Measurements from ENCODE around the gene PPAN.

PPAN gene

DNA sequence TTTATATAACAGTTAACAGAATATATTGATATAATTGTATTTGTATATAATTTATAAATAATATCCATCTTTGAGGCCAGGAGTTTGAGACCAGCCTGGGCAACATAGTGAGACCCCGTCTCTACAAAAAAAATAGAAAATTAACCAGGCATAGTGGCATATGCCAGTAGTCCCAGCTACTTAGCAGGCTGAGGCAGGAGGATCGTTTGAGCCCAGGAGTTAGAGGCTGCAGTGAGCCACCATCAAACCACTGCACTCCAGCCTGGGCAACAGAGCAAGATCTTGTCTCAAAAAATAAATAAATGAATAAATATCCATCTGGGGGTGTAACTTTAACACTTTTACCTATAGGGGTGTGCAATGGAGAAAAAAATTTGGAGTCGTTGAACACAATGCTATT is 21.4 kb upstream of the PPAN start:
- Histone ChIP-seq H3K36me3 (ENCODE audit: control insufficient read depth, insufficient read depth, low read length) (peaks cover 3% of the 10 kb centered on the region; the same call in 1 of the 2 replicates), H3K27me3 (ENCODE audit: control insufficient read depth, insufficient read depth, low read length) (peaks cover 39% of the 10 kb centered on the region; the same call in 1 of the 2 replicates), H3K27ac (ENCODE audit: low read depth, low read length) (no peak overlapping the region), H3K4me1 (ENCODE audit: control insufficient read depth, insufficient read depth, low read length) (no peaks in the 10 kb centered on the region), H3K9ac (ENCODE audit: low read length) (no peak overlapping the region), H3K9me3 (ENCODE audit: control insufficient read depth, insufficient read depth, low read depth, low read length) (no peaks in the 10 kb centered on the region), H3K4me3 (ENCODE audit: low read depth, low read length) (no peak overlapping the region)

DNA sequence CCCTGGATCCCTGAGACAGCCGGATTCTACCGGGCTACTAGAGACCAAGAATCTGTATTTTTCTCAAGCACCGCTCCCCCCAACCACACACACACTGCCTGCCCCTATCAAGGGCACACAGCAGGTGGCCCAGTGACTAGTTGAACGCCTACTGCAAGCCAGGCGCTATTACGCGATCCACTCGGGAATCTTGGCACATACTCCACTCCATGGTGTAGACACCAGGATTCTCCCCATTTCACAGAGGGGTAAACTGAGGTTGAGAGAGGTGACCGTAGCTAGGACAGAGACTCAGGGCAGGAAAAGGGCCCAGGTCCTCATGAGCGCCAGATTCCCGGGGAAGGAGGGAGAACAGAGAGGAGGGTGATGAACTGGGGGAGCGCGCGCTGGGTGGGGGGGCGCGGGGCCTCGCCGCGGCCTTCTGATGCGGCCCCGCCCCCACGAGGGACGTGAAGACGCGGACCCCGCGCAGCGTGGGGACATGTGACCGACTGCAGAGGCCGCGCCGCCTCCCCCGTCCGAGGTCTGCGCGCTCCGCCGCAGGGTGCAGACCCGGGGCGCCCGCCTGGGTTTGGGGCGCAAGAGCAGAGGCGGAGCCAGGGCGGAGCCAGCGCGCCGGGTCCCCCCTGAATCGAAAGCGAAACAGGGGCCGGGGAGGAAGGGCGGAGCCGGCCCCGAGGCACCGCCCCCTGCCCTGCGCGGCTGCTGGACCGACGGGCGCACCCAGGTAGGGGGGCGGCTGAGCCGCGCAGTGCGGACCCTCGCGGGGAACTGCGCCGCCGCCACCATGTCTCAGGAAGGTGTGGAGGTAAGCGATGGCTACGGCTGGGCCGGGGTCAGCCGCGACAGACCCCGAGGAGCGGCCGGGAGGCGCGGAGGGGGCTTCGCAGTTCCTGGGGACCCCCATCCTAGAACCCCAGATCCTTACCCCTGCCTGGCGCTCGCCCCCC is 20.2 kb upstream of the PPAN start, which contains the start of gene SHFL:
Gene SHFL, plus strand, starts transcription at position 677 of the 950 bp plus-strand sequence. Its CDS starts 111 bp downstream, at position 788.
- Histone ChIP-seq H3K27ac (ENCODE audit: low read depth, low read length) (no peak within 1 kb of the TSS), H3K9ac (ENCODE audit: low read length) (peak within 1 kb of the TSS; percentile 50), H3K4me3 (ENCODE audit: low read depth, low read length) (peak within 1 kb of the TSS; percentile 94)

DNA sequence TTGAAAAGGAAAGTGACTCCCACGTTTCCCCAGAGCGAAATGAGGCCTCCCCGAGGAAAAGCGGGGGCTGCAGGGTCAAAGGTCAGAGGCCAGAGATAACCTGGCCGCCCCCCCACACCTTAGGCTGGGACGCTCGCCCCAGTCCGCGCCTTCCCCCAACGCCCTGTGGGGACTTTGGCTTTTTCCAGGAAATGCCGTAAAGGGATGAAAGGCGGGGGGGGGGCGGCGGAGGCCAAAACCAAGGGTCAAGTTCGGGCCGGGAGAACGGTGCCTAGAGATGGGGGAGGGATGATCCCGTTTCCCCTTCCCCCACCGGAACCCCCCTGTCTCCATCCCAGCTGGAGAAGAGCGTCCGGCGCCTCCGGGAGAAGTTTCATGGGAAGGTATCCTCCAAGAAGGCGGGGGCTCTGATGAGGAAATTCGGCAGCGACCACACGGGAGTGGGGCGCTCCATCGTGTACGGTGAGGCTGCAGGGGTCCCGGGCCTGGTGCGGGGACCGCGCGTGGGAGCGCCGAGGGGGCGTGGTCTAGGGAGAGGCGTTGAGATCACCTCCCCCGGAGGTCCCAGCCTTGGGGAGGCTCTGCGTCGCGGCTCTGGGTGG is 19.5 kb upstream of the PPAN start:
- Histone ChIP-seq H3K27ac (ENCODE audit: low read depth, low read length) (no peak overlapping the region), H3K4me1 (ENCODE audit: control insufficient read depth, insufficient read depth, low read length) (no peaks in the 10 kb centered on the region), H3K9ac (ENCODE audit: low read length) (peak overlapping the region; percentile 50), H3K36me3 (ENCODE audit: control insufficient read depth, insufficient read depth, low read length) (peaks cover 3% of the 10 kb centered on the region; the same call in 1 of the 2 replicates), H3K4me3 (ENCODE audit: low read depth, low read length) (peak overlapping the region; percentile 94), H3K9me3 (ENCODE audit: control insufficient read depth, insufficient read depth, low read depth, low read length) (no peaks in the 10 kb centered on the region), H3K27me3 (ENCODE audit: control insufficient read depth, insufficient read depth, low read length) (peaks cover 39% of the 10 kb centered on the region; the same call in 1 of the 2 replicates)

More for the DNA sequence above, 20.2 kb upstream of the PPAN start, which contains the start of gene SHFL:
- peaks cover 3% of the 10 kb centered on the region; the same call in 1 of the 2 replicates for H3K36me3 ChIP-seq (ENCODE audit: control insufficient read depth, insufficient read depth, low read length)
- H3K4me1 ChIP-seq (ENCODE audit: control insufficient read depth, insufficient read depth, low read length): no peaks in the 10 kb centered on the region
- H3K9me3 ChIP-seq (ENCODE audit: control insufficient read depth, insufficient read depth, low read depth, low read length): no peaks in the 10 kb centered on the region
- H3K27me3 ChIP-seq (ENCODE audit: control insufficient read depth, insufficient read depth, low read length): peaks cover 39% of the 10 kb centered on the region; the same call in 1 of the 2 replicates

DNA sequence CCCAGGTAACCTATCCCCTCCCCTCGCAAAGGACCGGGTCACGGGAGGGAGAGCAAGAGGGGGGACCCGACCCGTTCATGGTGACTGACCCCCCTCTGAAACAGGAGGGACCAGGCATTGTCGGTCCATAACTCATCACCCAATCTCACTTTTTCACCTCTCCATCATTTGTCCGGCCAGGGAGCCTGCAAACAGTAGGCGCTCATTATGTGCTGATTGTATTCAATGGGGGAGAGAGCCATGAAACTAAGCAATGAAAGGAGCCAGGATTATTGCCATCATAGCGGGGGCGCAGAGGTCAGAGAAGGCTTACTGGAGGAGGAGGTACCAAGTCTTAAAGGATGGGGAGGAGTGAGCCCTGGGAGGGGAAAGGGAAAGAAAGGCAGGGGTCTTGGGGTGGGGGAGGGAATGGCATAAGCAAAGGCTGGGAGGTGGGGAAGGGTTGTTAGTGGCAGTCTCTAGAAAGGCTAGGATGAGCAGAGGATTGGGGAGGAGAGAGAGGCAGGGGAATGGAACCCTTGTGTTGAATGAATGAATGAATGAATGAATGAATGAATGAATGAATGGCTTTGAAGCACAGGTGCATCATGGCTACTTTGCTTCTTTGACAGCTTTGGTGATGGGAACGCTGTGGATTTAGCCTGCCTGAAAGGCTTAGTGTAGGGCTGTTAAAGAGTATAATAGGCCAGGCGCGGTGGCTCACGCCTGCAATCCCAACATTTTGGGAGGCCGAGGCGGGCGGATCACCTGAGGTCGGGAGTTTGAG is 18.7 kb upstream of the PPAN start:
- H3K9ac ChIP-seq (ENCODE audit: low read length): no peak overlapping the region
- peaks cover 39% of the 10 kb centered on the region; the same call in 1 of the 2 replicates for H3K27me3 ChIP-seq (ENCODE audit: control insufficient read depth, insufficient read depth, low read length)
- peak overlapping the region; percentile 94 for H3K4me3 ChIP-seq (ENCODE audit: low read depth, low read length)
- H3K9me3 ChIP-seq (ENCODE audit: control insufficient read depth, insufficient read depth, low read depth, low read length): no peaks in the 10 kb centered on the region
- no peak overlapping the region for H3K27ac ChIP-seq (ENCODE audit: low read depth, low read length)
- no peaks in the 10 kb centered on the region for H3K4me1 ChIP-seq (ENCODE audit: control insufficient read depth, insufficient read depth, low read length)
- peaks cover 6% of the 10 kb centered on the region; the same call in 1 of the 2 replicates for H3K36me3 ChIP-seq (ENCODE audit: control insufficient read depth, insufficient read depth, low read length)

DNA sequence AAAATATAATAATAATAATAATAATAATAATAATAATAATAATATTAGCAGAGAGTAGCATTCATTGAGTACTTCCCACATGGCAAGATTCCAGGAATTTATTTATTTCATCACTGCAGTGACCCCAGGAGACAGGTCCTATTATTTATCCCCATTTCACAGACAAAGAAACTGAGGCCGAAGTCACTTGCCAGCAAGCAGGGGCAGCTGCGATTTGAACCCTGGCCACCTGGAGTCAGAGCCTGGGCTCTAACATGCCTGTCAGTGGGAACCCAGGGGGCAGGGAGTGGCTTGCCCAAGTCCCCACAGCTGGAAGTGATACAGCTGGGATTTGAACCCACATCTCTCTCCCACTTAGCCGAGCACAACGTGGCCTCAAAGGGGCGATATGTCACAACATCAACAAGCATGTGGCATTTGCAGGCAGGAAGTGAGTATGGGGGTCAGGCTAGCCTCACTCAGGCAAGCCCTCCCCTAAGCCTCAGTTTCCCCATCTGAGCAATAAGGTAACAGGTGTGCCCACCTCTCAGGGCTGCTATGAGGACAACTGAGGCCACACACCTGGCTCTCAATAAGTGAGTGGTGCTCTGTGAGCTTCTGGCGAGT is 17.1 kb upstream of the PPAN start:
- Histone ChIP-seq H3K4me1 (ENCODE audit: control insufficient read depth, insufficient read depth, low read length) (no peaks in the 10 kb centered on the region), H3K36me3 (ENCODE audit: control insufficient read depth, insufficient read depth, low read length) (peaks cover 7% of the 10 kb centered on the region; the same call in 1 of the 2 replicates), H3K27ac (ENCODE audit: low read depth, low read length) (no peak overlapping the region)

DNA sequence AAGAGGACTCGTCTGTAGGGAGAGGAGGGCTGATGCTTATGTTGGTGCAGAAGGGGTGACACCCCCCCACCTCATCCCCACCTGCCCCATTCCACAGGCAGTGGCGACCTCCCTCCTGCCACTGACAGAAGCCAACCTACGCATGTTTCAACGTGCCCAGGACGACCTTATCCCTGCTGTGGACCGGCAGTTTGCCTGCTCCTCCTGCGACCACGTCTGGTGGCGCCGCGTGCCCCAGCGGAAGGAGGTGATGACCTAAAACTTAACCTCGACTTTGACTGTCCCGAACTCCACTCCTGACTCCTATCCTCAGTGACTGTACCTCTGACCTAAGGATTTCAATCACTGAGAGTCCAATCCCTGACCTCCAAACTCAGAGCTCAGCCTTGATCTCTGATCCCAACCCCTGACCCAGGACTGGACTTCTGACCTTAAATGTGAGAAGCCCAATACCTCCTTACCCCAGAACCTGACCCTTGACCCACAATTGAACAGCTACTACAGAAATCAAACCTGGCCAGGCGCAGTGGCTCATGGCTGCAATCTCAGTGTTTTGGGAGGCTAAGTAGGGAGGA is 16.3 kb upstream of the PPAN start:
- Histone ChIP-seq H3K4me1 (ENCODE audit: control insufficient read depth, insufficient read depth, low read length) (no peaks in the 10 kb centered on the region), H3K9ac (ENCODE audit: low read length) (no peak overlapping the region), H3K4me3 (ENCODE audit: low read depth, low read length) (no peak overlapping the region), H3K36me3 (ENCODE audit: control insufficient read depth, insufficient read depth, low read length) (peaks cover 7% of the 10 kb centered on the region; the same call in 1 of the 2 replicates), H3K27me3 (ENCODE audit: control insufficient read depth, insufficient read depth, low read length) (peaks cover 31% of the 10 kb centered on the region), H3K27ac (ENCODE audit: low read depth, low read length) (no peak overlapping the region), H3K9me3 (ENCODE audit: control insufficient read depth, insufficient read depth, low read depth, low read length) (no peaks in the 10 kb centered on the region)

More for the DNA sequence above, 17.1 kb upstream of the PPAN start:
- Histone ChIP-seq H3K9ac (ENCODE audit: low read length) (no peak overlapping the region), H3K4me3 (ENCODE audit: low read depth, low read length) (no peak overlapping the region), H3K27me3 (ENCODE audit: control insufficient read depth, insufficient read depth, low read length) (peaks cover 29% of the 10 kb centered on the region; the same call in 1 of the 2 replicates), H3K9me3 (ENCODE audit: control insufficient read depth, insufficient read depth, low read depth, low read length) (no peaks in the 10 kb centered on the region)

DNA sequence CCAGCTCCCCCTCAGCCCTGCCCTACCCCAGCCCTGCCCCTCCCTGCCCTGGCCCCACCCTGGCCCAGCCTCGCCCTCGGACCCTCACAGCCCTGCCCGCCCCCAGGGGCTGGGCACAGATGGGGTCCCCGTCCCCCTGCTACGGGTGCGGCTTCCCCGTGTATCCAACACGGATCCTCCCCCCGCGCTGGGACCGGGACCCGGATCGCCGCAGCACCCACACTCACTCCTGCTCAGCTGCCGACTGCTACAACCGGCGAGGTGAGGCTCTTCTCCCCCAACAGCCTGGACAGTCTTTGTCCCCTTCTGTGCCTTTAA is 14.8 kb upstream of the PPAN start:
- no peak overlapping the region for H3K9ac ChIP-seq (ENCODE audit: low read length)
- no peak overlapping the region for H3K27ac ChIP-seq (ENCODE audit: low read depth, low read length)
- H3K36me3 ChIP-seq (ENCODE audit: control insufficient read depth, insufficient read depth, low read length): peaks cover 7% of the 10 kb centered on the region; the same call in 1 of the 2 replicates
- H3K9me3 ChIP-seq (ENCODE audit: control insufficient read depth, insufficient read depth, low read depth, low read length): no peaks in the 10 kb centered on the region
- H3K4me1 ChIP-seq (ENCODE audit: control insufficient read depth, insufficient read depth, low read length): peaks cover 1% of the 10 kb centered on the region; the same call in 1 of the 2 replicates
- H3K4me3 ChIP-seq (ENCODE audit: low read depth, low read length): no peak overlapping the region
- H3K27me3 ChIP-seq (ENCODE audit: control insufficient read depth, insufficient read depth, low read length): peaks cover 28% of the 10 kb centered on the region

DNA sequence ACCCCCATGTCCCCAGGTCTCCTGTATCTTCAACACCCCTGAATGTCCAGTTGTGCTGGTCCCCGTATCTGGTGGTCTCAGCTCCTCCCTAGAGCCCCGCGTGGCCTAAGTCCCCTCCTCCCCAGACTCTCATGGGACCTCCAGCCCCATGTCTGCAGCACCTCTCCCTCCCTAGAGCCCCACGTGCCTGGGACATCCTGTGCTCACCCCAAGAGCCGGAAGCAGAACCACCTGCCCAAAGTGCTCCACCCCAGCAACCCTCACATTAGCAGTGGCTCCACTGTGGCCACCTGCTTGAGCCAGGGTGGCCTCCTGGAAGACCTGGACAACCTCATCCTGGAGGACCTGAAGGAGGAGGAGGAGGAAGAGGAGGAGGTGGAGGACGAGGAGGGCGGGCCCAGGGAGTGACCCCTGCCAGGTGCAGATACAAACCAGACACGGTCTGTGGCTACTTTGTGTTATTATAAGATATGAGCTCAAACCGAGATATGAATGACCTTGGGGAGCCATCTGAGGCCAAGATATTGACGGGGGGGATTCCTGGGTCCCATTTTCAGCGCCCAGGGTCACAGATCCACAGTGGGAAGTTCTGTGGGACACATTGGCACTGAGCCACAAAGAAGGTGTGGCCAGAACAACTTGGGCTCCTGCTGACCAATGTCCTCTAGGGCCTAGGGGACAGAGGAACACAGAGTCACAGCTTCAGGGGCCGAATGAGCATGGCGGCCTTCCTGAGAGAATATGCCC is 14.1 kb upstream of the PPAN start:
- no peaks in the 10 kb centered on the region for H3K9me3 ChIP-seq (ENCODE audit: control insufficient read depth, insufficient read depth, low read depth, low read length)
- peaks cover 4% of the 10 kb centered on the region; the same call in 1 of the 2 replicates for H3K4me1 ChIP-seq (ENCODE audit: control insufficient read depth, insufficient read depth, low read length)
- H3K4me3 ChIP-seq (ENCODE audit: low read depth, low read length): no peak overlapping the region
- peaks cover 7% of the 10 kb centered on the region; the same call in 1 of the 2 replicates for H3K36me3 ChIP-seq (ENCODE audit: control insufficient read depth, insufficient read depth, low read length)
- H3K27me3 ChIP-seq (ENCODE audit: control insufficient read depth, insufficient read depth, low read length): peaks cover 30% of the 10 kb centered on the region
- H3K27ac ChIP-seq (ENCODE audit: low read depth, low read length): no peak overlapping the region
- H3K9ac ChIP-seq (ENCODE audit: low read length): no peak overlapping the region

DNA sequence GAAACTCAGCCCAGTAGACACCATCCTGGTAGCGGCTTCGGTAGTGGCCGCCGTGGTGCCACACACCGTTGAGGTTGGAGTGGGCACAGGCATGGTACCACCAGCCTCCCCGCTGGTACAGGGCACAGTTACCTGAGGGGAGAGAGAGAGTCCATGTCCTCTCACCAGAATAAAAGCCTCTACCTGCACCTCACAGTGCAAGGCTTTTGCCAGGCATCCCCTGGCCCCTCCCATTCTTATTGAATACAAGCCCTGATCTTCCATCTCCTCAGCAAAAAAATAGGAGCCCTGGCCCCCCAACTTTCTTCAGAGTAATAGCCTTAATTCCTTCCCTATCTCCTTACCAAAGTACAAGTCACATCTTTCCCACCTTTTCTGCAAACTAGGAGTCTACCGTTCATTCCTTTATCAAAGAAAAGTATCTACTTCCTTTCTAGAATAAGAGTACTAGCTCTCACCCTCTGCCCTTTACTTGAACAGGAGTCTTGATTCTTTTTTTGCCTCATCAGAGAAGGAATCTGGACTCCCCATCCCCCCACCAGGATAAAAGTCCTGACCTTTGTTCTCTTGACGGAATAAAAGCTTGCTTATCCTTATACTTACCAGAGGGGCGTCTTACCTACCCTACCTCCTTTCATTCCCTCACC is 13.4 kb upstream of the PPAN start:
- no peak overlapping the region for H3K4me3 ChIP-seq (ENCODE audit: low read depth, low read length)
- H3K36me3 ChIP-seq (ENCODE audit: control insufficient read depth, insufficient read depth, low read length): peaks cover 7% of the 10 kb centered on the region; the same call in 1 of the 2 replicates
- peaks cover 27% of the 10 kb centered on the region for H3K27me3 ChIP-seq (ENCODE audit: control insufficient read depth, insufficient read depth, low read length)
- H3K9ac ChIP-seq (ENCODE audit: low read length): no peak overlapping the region
- no peak overlapping the region for H3K27ac ChIP-seq (ENCODE audit: low read depth, low read length)
- H3K9me3 ChIP-seq (ENCODE audit: control insufficient read depth, insufficient read depth, low read depth, low read length): no peaks in the 10 kb centered on the region
- H3K4me1 ChIP-seq (ENCODE audit: control insufficient read depth, insufficient read depth, low read length): peaks cover 4% of the 10 kb centered on the region; the same call in 1 of the 2 replicates
